ENCODE measurements around the gene SRC. TPM values are rescaled to one million over a fixed set of nuclear protein-coding genes. Genes with fewer than 3 reads are reported as not detected.

The SRC gene
- total and polyA plus RNA-seq, 2 donors (not counting 3 experiments of a cell fraction or from before 2014, with no cell fraction given): 22.6 to 29.4 TPM

- Histone ChIP-seq H3K4me3 (replicated peaks in 1 of 3; ENCODE audit: insufficient read depth in 1 of 3, low read depth in 1 of 3, low read length in 3 of 3) (no peak overlapping the region), H3K4me1 (ENCODE audit: control insufficient read depth, extremely low read depth, insufficient read depth, low read length) (peaks cover 10% of the 10 kb centered on the region), H3K36me3 (ENCODE audit: control insufficient read depth in 2 of 2, extremely low read depth in 1 of 2, insufficient read depth in 2 of 2, low read length in 2 of 2) (peaks cover 0 to 9% of the 10 kb centered on the region in 2 experiments), H3K27ac (ENCODE audit: insufficient read depth, low read depth, low read length) (no peak overlapping the region), H3K79me2 (ENCODE audit: control insufficient read depth, insufficient read depth, low read length) (no peaks in the 10 kb centered on the region), H3K27me3 (ENCODE audit: control insufficient read depth in 2 of 2, insufficient read depth in 2 of 2, low read length in 2 of 2) (no peaks in the 10 kb centered on the region), H4K20me1 (replicated peaks; ENCODE audit: control insufficient read depth, extremely low read depth, insufficient read depth, low read length) (no peaks in the 10 kb centered on the region), H3K4me2 (ENCODE audit: insufficient read depth, low read length) (no peak overlapping the region), H3K9me1 (replicated peaks; ENCODE audit: control insufficient read depth, extremely low read depth, insufficient read depth, low read length) (no peaks in the 10 kb centered on the region), H3K9ac (replicated peaks; ENCODE audit: extremely low read depth, insufficient read depth, low read length) (no peak overlapping the region), H2AFZ (ENCODE audit: low read depth, low read length) (no peak overlapping the region), H3K9me3 (replicated peaks; ENCODE audit: control insufficient read depth, insufficient read depth, low read length) (no peaks in the 10 kb centered on the region)
- CTCF ChIA-PET: interaction anchor here (1.6 kb wide), 1 partner anchor 16 kb away, joined by 5 read pairs; no protein-coding TSS in a partner anchor
- POLR2A ChIA-PET: no interaction called here
- intact Hi-C loops (cut with micrococcal nuclease) (no loop called here), dilution Hi-C loops (cut with MboI; ENCODE audit: extremely low pct_ligation_motif_present, low sequenced_read_pairs) (loop anchor here (10.0 kb wide), 1 partner anchor 119 kb away; no protein-coding TSS in a partner anchor)
- DNase-seq (ENCODE audit: low read depth, low spot score): no peak
- FAIRE-seq: no peak
- BruUV-seq (replicated peaks): no TSS peak
- TF ChIP-seq JUN (IDR thresholded peaks at IDR 0.05; ENCODE audit: borderline replicate concordance, insufficient read depth, insufficient read length, low read depth): no peak
- TF ChIP-seq MYC (IDR thresholded peaks at IDR 0.05; ENCODE audit: low read depth, low read length): no peak
- no peak for TF ChIP-seq FOS (IDR thresholded peaks at IDR 0.05; ENCODE audit: borderline replicate concordance, insufficient read depth, low read length)
- TF ChIP-seq, protein P1, sequence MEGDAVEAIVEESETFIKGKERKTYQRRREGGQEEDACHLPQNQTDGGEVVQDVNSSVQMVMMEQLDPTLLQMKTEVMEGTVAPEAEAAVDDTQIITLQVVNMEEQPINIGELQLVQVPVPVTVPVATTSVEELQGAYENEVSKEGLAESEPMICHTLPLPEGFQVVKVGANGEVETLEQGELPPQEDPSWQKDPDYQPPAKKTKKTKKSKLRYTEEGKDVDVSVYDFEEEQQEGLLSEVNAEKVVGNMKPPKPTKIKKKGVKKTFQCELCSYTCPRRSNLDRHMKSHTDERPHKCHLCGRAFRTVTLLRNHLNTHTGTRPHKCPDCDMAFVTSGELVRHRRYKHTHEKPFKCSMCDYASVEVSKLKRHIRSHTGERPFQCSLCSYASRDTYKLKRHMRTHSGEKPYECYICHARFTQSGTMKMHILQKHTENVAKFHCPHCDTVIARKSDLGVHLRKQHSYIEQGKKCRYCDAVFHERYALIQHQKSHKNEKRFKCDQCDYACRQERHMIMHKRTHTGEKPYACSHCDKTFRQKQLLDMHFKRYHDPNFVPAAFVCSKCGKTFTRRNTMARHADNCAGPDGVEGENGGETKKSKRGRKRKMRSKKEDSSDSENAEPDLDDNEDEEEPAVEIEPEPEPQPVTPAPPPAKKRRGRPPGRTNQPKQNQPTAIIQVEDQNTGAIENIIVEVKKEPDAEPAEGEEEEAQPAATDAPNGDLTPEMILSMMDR (IDR thresholded peaks at IDR 0.05; ENCODE audit: extremely low read depth in 1 of 2, insufficient read depth in 1 of 2, low read depth in 1 of 2, low read length in 2 of 2): no peak
- no peak for TF ChIP-seq POLR2A (IDR thresholded peaks at IDR 0.05; ENCODE audit: low read depth, low read length)
- TF ChIP-seq EZH2 (IDR thresholded peaks at IDR 0.05; ENCODE audit: borderline replicate concordance, low read depth, low read length, severe bottlenecking): no peak
- TF ChIP-seq POLR2AphosphoS5 (IDR thresholded peaks at IDR 0.05; ENCODE audit: insufficient read depth, low read depth, low read length): no peak
- TF ChIP-seq GATA2 (IDR thresholded peaks at IDR 0.05; ENCODE audit: insufficient read depth, insufficient read length, low read depth, low read length): no peak
- TF ChIP-seq, protein P2, sequence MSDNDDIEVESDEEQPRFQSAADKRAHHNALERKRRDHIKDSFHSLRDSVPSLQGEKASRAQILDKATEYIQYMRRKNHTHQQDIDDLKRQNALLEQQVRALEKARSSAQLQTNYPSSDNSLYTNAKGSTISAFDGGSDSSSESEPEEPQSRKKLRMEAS (IDR thresholded peaks at IDR 0.05; ENCODE audit: insufficient read depth, insufficient read length): no peak
These were observed 50.0 kb downstream of the SRC start for GRCh38 chr20:37395921-37396415.

Data from endothelial cell of umbilical vein (primary cell).